GM18873 (cell line): ENCODE results near the gene PRKG1.
"Not testable (repeated sequence)": the region's sequence is repeated elsewhere in the genome, so short reads cannot be mapped to it uniquely, and the experiment has no call there.

Source experiments
- ATAC-seq: cut with Tn5 transposase; IDR thresholded peaks from one replicate; pipeline ENCODE4 v1.9.1; 2021; ENCODE audit warnings: mild to moderate bottlenecking, moderate library complexity, moderate number of reproducible peaks; ENCODE audit not compliant: unreplicated experiment, low FRiP score

Gene PRKG1

GRCh38 chr10:51313251-51313650 lies 239.0 kb downstream of the PRKG1 start:
- no peak for ATAC-seq

GRCh38 chr10:51313773-51314478 lies 239.6 kb downstream of the PRKG1 start:
- no peak for ATAC-seq

GRCh38 chr10:51314481-51314880 lies 240.2 kb downstream of the PRKG1 start:
- ATAC-seq = no peak

GRCh38 chr10:51318399-51319172 lies 244.3 kb downstream of the PRKG1 start:
- ATAC-seq = no peak

- no peak for ATAC-seq
Observed at GRCh38 chr10:51319173-51319435, 244.8 kb downstream of the PRKG1 start.

GRCh38 chr10:51321300-51321699 lies 247.0 kb downstream of the PRKG1 start:
- no peak for ATAC-seq

- ATAC-seq = no peak
Observed at GRCh38 chr10:51321980-51322379, 247.7 kb downstream of the PRKG1 start.

- no peak for ATAC-seq
Observed at GRCh38 chr10:51325649-51326048, 251.4 kb downstream of the PRKG1 start.

- no peak for ATAC-seq
Observed at GRCh38 chr10:51326174-51326573, 251.9 kb downstream of the PRKG1 start.

- no peak for ATAC-seq
Observed at GRCh38 chr10:51327432-51327831, 253.1 kb downstream of the PRKG1 start.

GRCh38 chr10:51340366-51340765 lies 266.1 kb downstream of the PRKG1 start:
- ATAC-seq = no peak

- no peak for ATAC-seq
Observed at GRCh38 chr10:51340845-51341610, 266.7 kb downstream of the PRKG1 start.

GRCh38 chr10:51341745-51342144 lies 267.5 kb downstream of the PRKG1 start:
- not testable (repeated sequence) for ATAC-seq

GRCh38 chr10:51342381-51342780 lies 268.1 kb downstream of the PRKG1 start:
- ATAC-seq = no peak

GRCh38 chr10:51343391-51343790 lies 269.1 kb downstream of the PRKG1 start:
- ATAC-seq = no peak

- ATAC-seq = no peak
Observed at GRCh38 chr10:51344371-51344770, 270.1 kb downstream of the PRKG1 start.

- ATAC-seq = no peak
Observed at GRCh38 chr10:51348622-51349021, 274.3 kb downstream of the PRKG1 start.

GRCh38 chr10:51357170-51357569 lies 282.9 kb downstream of the PRKG1 start:
- no peak for ATAC-seq

GRCh38 chr10:51358227-51358626 lies 283.9 kb downstream of the PRKG1 start:
- no peak for ATAC-seq

- ATAC-seq = no peak
Observed at GRCh38 chr10:51363415-51363814, 289.1 kb downstream of the PRKG1 start.

GRCh38 chr10:51364674-51365073 lies 290.4 kb downstream of the PRKG1 start:
- ATAC-seq = no peak
